Measurements from ENCODE around the gene LRRTM4.

- TF ChIP-seq CTCF (IDR thresholded peaks at IDR 0.05) (no peak), EZH2 (IDR thresholded peaks at IDR 0.05; ENCODE audit: borderline replicate concordance, insufficient read depth, low read depth, low read length, poor library complexity, severe bottlenecking) (no peak)
These were observed 436.6 kb downstream of the LRRTM4 start for GRCh38 chr2:77085561-77085960.
